Stimulated activated CD4-positive, alpha-beta T cell treated with anti-CD3 and anti-CD28 coated beads, Interleukin-1b, Interleukin-23, amount 100 ng/mL, for 24 hours (primary cell): Measurements from ENCODE around the gene EMC6.

Source experiments
- DNase-seq, 4 experiments: peaks; one replicate each; pipeline ENCODE4 v3.0.0-alpha.2; 2020; ENCODE audit warnings: low read depth in 4 of 4, low spot score in 1 of 4

Gene EMC6

GRCh38 chr17:3655766-3656165 lies 12.8 kb upstream of the EMC6 start:
- no peak for DNase-seq

GRCh38 chr17:3656353-3656752 lies 12.3 kb upstream of the EMC6 start:
- DNase-seq, result no peak

- no peak for DNase-seq
These were observed 11.6 kb upstream of the EMC6 start for GRCh38 chr17:3656755-3657587.

- DNase-seq, result no peak
These were observed 11.1 kb upstream of the EMC6 start for GRCh38 chr17:3657588-3657869.

GRCh38 chr17:3657874-3658783 lies 10.5 kb upstream of the EMC6 start:
- DNase-seq, result no peak

- no peak for DNase-seq
These were observed 9.7 kb upstream of the EMC6 start for GRCh38 chr17:3658784-3659449.

GRCh38 chr17:3659541-3660111 lies 9.0 kb upstream of the EMC6 start:
- no peak for DNase-seq

GRCh38 chr17:3660311-3660891 lies 8.2 kb upstream of the EMC6 start:
- DNase-seq, result no peak

GRCh38 chr17:3663102-3664011 lies 5.3 kb upstream of the EMC6 start:
- no peak for DNase-seq

- DNase-seq, result no peak
These were observed 2.8 kb upstream of the EMC6 start for GRCh38 chr17:3665834-3666233.

GRCh38 chr17:3666516-3666915 lies 2.1 kb upstream of the EMC6 start:
- DNase-seq, result no peak

- DNase-seq, result no peak
These were observed 990 bp upstream of the EMC6 start for GRCh38 chr17:3667366-3668278.

- no peak for DNase-seq
These were observed 404 bp downstream of the EMC6 start for GRCh38 chr17:3669085-3669347.

- DNase-seq, result no peak
These were observed 936 bp downstream of the EMC6 start for GRCh38 chr17:3669548-3669947.

GRCh38 chr17:3672571-3672970 lies 4.0 kb downstream of the EMC6 start:
- DNase-seq, result no peak

- no peak for DNase-seq
These were observed 7.3 kb downstream of the EMC6 start for GRCh38 chr17:3675886-3676285.

- DNase-seq, result no peak
These were observed 9.6 kb downstream of the EMC6 start for GRCh38 chr17:3678095-3678820.

GRCh38 chr17:3678821-3679530 lies 10.4 kb downstream of the EMC6 start:
- no peak for DNase-seq
